Measurements from ENCODE around the gene EPB41L4A. TPM values are rescaled to one million over a fixed set of nuclear protein-coding genes. Genes with fewer than 3 reads are reported as not detected.

The EPB41L4A gene
- polyA plus RNA-seq, 3 donors = 20.4 to 23.7 (median 23.0) TPM

DNA sequence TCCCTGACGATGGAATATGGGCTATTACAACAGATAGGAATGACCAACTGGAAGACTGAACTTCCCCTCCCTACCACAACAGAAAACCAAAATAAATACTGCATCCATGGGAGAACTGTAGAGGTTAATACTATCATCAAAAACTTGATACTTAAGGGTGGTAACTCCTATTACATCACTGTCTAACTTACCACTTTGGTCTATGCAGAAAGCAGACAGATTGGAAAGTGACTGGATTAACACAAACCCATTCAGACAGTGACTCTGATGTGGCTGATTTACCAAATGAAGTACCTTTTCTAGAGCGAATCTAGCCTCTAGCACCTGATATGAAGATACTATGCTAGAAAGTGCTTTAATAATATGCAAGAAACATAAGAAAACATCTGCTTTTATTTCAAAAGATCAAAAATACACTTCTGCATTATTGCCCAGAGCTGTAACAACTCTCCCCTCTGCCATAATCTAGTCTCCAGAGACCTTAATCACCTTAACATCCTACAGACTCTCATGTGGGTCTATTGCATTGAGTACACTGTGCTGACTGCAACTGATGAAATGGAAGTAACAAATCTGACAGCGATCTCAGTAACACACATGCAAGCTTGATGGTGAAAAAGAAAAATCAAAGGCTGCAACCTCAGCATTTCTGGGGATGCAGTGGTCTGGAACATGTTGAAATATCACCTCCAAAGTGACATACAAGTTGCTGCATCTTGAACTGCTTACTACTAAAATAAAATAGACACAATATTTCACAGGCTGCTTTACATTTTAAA, 62.7 kb downstream of the EPB41L4A start:
- DNase-seq (ENCODE audit: low read depth in 3 of 3, low spot score in 2 of 3) = no peak

DNA sequence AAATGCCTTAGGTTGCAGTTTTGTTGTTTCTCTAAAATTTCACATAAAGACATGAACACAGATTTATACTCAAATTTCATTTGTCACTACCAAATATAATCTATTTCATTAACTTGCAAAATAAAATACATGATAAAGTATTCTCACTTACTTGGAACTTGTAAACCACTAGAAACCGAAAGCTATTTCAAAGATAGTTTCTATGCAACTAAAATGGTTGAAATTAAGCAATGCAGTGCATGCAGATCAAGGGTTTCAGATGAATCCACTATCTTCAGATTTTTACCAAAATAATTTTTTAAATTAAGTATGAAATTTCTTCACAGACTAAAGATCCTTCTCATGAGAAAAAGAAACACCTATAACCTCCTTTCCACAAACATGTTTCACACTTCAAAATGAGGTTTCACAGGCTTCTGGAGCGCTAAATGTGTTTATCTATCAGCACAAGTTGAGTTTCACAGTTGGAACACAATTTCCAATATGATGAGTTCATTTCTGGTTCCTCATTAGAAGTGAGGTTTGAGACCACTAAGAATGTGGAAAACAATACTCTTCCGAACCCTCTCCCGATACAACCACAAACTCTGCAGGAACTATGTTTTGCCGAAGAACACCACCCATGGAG, 63.9 kb downstream of the EPB41L4A start:
- no peak for DNase-seq (ENCODE audit: low read depth in 3 of 3, low spot score in 2 of 3)

- no peak for DNase-seq (ENCODE audit: low read depth in 3 of 3, low spot score in 2 of 3)
Observed at GRCh38 chr5:112353678-112354077, 65.4 kb downstream of the EPB41L4A start.

GRCh38 chr5:112351225-112351624, 67.9 kb downstream of the EPB41L4A start:
- DNase-seq (ENCODE audit: low read depth in 3 of 3, low spot score in 2 of 3) = no peak

- no peak for DNase-seq (ENCODE audit: low read depth in 3 of 3, low spot score in 2 of 3)
Observed at GRCh38 chr5:112350626-112351025, 68.5 kb downstream of the EPB41L4A start.

- no peak for DNase-seq (ENCODE audit: low read depth in 3 of 3, low spot score in 2 of 3)
Observed at GRCh38 chr5:112349371-112349770, 69.7 kb downstream of the EPB41L4A start.

- no peak for DNase-seq (ENCODE audit: low read depth in 3 of 3, low spot score in 2 of 3)
Observed at GRCh38 chr5:112348915-112349314, 70.2 kb downstream of the EPB41L4A start.

GRCh38 chr5:112348387-112348786, 70.7 kb downstream of the EPB41L4A start:
- no peak for DNase-seq (ENCODE audit: low read depth in 3 of 3, low spot score in 2 of 3)

DNA sequence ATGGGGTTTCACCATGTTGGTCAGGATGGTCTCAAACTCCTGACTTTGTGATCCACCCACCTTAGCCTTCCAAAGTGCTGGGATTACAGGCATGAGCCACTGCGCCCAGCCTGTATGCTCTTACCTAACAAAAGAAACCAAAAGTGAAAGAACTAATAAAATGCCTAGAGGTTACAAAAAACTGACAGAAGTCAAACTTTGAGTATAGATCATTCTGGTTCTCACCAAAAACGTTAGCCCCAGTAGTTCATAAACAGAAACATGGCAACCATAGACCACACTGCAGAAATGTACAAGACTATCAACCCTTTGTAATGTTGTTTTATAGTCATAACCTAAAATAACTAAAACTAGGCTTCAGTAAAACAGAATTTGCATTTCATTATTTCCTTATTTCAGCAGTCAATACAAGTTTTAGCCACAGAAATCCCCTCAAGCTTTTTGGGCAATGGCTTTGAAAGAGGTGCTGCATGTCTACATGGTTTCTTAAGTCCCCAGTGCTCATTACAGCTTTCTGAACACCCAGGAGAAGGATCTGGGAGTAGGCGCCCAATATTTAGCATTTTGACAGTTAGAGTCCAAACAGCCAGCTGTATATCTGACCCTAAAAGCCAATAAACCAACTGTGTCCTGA, 72.5 kb downstream of the EPB41L4A start:
- no peak for DNase-seq (ENCODE audit: low read depth in 3 of 3, low spot score in 2 of 3)

DNA sequence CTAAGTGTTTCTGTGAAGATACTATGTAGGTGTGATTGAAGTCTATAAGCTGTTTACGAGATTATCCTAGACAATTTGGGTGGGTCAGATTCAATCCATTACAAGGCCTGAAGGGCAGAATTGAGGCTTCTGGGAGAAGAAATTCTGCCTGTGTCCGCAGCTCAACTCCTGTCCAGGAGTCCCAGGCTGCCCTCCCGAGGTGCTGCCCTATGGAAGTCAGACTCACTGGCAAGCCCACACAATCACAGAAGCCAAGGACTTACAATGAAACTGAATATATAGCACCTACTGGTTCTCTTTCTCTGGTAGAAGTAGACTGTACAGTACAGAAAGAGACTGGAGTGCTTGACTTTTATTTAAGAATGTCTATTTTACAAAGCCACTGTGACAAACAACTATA, 74.5 kb downstream of the EPB41L4A start:
- no peak for DNase-seq (ENCODE audit: low read depth in 3 of 3, low spot score in 2 of 3)

DNA sequence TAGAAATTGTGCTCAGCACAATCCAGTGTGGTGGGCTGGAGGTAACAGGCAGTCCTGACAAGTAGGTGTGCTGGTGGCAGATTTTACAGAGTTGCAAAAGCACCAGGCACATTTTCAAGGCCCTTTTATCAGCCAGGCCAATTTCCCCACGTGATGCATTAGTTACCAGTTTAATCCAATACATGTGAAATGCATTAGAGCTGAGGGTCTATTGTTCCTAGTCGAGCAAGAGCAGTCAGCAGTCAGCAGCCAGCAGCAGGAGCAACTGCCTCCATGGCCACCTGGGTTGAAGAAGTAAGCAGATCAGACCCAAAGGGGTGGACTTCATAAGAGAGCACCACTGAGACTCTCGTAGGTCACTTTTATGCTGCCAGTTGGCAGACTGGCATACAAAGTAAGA, 76.7 kb downstream of the EPB41L4A start:
- DNase-seq (ENCODE audit: low read depth in 3 of 3, low spot score in 2 of 3) = no peak

GRCh38 chr5:112339761-112340160, 79.3 kb downstream of the EPB41L4A start:
- no peak for DNase-seq (ENCODE audit: low read depth in 3 of 3, low spot score in 2 of 3)

DNA sequence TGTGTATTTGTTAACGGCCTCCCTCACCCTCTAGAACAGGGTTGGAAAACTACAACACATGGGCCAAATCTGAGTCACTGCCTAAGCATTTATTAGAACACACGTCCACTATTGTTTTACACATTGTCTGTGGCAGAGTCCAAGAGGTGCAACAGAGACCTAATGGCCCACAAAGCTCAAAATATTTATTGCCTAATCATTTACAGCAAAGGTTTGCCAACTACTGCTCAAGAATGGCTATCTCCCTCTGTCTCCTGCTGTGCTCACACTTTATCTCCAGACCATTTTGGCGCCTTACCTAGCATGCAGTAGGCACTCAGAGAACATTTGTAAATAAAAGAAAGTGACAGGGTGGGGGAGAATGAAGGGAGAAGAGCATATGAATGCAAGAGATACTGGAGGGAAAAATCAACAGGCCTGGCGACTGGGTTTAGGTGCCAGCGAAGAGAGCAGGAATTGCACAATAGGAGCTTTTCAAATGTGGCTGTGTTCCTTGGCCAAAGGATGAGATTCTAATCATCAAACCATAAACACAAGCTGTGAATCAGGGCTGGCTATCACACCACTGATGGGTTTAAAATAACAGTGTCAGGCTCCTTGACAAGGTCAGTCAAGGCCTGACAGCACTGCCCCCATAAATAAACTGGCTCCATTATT, 80.3 kb downstream of the EPB41L4A start:
- DNase-seq (ENCODE audit: low read depth in 3 of 3, low spot score in 2 of 3) = no peak

DNA sequence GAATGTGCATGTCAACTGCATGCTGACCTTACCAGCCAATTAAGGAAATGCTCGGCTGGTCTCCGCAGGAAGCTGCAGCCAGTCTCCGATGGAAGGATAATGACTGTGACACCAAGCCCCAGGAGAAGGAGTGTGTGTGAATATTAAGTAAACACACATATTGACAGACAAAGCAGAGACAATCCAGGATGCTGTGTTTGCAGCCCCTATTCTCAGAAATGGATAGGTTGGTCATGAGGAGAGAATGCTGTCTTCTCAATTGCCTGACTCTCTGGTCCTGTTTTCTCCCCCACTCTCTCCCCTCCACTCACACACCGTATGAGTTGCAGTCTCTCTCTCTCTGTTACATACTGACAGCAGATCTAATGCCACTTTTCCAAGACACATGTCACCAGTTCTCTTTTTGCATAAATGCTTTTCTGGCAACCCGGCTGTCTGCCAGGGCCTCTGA, 85.7 kb downstream of the EPB41L4A start:
- no peak for DNase-seq (ENCODE audit: low read depth in 3 of 3, low spot score in 2 of 3)

- no peak for DNase-seq (ENCODE audit: low read depth in 3 of 3, low spot score in 2 of 3)
Observed at GRCh38 chr5:112331892-112332291, 87.2 kb downstream of the EPB41L4A start.

DNA sequence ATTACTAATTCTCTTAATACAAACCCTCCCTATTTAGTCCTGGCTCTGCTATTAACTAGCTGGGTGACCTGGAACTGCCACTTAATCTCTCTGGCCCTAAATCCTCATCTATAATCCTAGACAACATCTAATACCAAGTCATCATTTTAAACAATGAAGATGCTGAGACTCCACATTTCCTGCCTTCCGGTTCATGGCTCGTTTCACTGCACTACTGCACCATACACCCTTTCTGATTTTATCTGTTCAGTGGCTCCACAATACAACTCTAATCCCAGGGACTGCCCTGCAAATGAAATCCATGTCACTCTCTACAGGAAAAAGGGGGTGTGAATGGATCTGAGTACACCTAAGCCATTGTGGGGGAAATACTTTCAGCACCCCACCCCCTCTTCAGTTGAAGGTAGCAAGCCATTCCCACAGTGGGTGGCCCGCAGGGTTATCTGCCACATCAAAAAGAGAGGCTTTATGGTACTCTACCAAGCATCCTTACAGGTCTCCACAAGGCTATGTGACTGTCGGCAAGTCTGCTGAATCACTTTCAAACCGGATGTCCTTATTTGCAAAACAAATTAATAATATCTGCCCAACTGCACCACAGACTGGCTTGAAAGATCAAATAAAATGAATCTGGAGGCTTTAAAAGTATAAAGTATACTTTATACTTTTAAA, 89.5 kb downstream of the EPB41L4A start:
- no peak for DNase-seq (ENCODE audit: low read depth in 3 of 3, low spot score in 2 of 3)

DNA sequence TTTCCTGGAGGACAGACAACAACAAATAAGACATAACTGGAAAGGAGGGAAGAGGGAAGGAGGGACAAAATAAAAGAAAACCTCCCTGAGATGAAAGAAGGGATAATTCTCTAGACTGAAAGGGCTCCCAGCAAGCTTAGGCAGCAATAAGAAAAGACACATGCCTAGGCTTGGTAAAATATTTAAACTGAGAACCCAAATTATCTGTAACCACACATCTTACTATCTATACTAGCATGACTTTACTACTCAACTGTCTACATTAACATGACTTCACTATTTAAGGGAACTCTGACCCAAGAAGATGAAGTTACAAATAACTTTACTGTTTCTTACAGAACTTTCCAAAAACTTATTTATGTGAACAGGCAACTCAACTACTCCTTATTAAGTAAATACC, 95.9 kb downstream of the EPB41L4A start:
- DNase-seq (ENCODE audit: low read depth in 3 of 3, low spot score in 2 of 3) = no peak

GRCh38 chr5:112320408-112320807, 98.7 kb downstream of the EPB41L4A start:
- DNase-seq (ENCODE audit: low read depth in 3 of 3, low spot score in 2 of 3) = no peak

- no peak for DNase-seq (ENCODE audit: low read depth in 3 of 3, low spot score in 2 of 3)
Observed at GRCh38 chr5:112318346-112318745, 100.7 kb downstream of the EPB41L4A start.

- DNase-seq (ENCODE audit: low read depth in 3 of 3, low spot score in 2 of 3) = no peak
Observed at GRCh38 chr5:112317866-112318265, 101.2 kb downstream of the EPB41L4A start.

DNA sequence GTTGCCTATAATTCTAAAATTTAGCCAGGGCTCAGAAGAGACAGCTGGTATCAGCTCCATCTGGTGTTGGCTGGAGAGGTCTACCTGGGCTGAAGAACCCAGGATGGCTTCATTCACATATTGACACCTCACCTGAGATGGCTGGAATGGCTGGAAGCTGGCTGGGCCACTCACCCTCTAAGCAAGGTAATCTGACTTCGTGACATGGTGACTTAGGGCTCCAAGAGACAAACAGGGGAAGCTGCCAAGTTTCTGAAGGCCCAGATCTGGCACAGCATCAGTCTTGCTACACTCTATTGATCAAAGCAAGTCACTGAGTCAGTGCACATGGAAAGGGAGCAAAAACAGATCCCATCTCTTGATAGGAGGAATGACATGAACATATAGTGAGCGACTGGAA, 102.3 kb downstream of the EPB41L4A start:
- DNase-seq (ENCODE audit: low read depth in 3 of 3, low spot score in 2 of 3) = no peak

Measured in right renal cortex interstitium (tissue), 3 donors.